Activated CD8-positive, alpha-beta memory T cell treated with anti-CD3 and anti-CD28 coated beads for 36 hours (primary cell): Measurements from ENCODE around the gene AGBL5. TPM values are rescaled to one million over a fixed set of nuclear protein-coding genes. Genes with fewer than 3 reads are reported as not detected.

Experiments used
- CTCF ChIA-PET: fragments of 350-600 bp; sonication (Branson Sonifier 250); formaldehyde crosslinking; loops from one replicate; lab custom pipeline; 2021; ENCODE audit warnings: antibody characterized with exemption; lab: Charles Lee
- POLR2A ChIA-PET: fragments of 350-600 bp; sonication (Branson Sonifier 250); formaldehyde crosslinking; loops from one replicate; lab custom pipeline; 2021; ENCODE audit warnings: antibody characterized with exemption; lab: Charles Lee
- total RNA-seq, 2 experiments: library from RNA; stranded (reverse); gene quantifications; one replicate each; pipeline ENCODE4 v1.2.3, GENCODE V29; 2021

The AGBL5 gene
- total RNA-seq, 2 experiments from 2014 or later: 15.1 to 15.8 TPM

GRCh38 chr2:27042159-27042661 is 9.3 kb upstream of the AGBL5 start:
- ChIA-PET CTCF (interaction anchor here (1.4 kb wide), 1 partner anchor 25 kb away, joined by 3 read pairs; no protein-coding TSS in a partner anchor), POLR2A (interaction anchor here (1.0 kb wide), 1 partner anchor 82 kb away, joined by 3 read pairs; the partner anchor contains the start of gene ABHD1)

- CTCF ChIA-PET: interaction anchor here (1.4 kb wide), 1 partner anchor 26 kb away, joined by 3 read pairs; no protein-coding TSS in a partner anchor
- POLR2A ChIA-PET: interaction anchor here (1.0 kb wide), 1 partner anchor 81 kb away, joined by 3 read pairs; the partner anchor contains the start of gene ABHD1
Measured at GRCh38 chr2:27042985-27043634, 8.4 kb upstream of the AGBL5 start.

GRCh38 chr2:27049422-27050280 is 1.8 kb upstream of the AGBL5 start:
- ChIA-PET CTCF (interaction anchor here (0.8 to 2.7 kb wide), 6 partner anchors 10 to 254 kb away, joined by 3 to 17 read pairs (median 4); partner anchors contain the start of gene OST4), POLR2A (interaction anchor here (0.8 to 2.9 kb wide), 6 partner anchors 10 to 84 kb away, joined by 3 to 12 read pairs (median 4); partner anchors contain the start of genes PREB and TMEM214)

- POLR2A ChIA-PET: interaction anchor here (0.5 to 2.9 kb wide), 10 partner anchors 11 to 84 kb away, joined by 3 to 12 read pairs (median 4); partner anchors contain the start of genes OST4, PREB and TMEM214
- CTCF ChIA-PET: interaction anchor here (0.6 to 2.7 kb wide), 10 partner anchors 11 to 454 kb away, joined by 3 to 17 read pairs (median 3); partner anchors contain the start of genes KHK and OST4
Measured at GRCh38 chr2:27050281-27050995, 1.0 kb upstream of the AGBL5 start.

GRCh38 chr2:27051902-27052645 is 606 bp downstream of the AGBL5 start:
- POLR2A ChIA-PET: interaction anchor here (0.9 to 2.9 kb wide), 7 partner anchors 8 to 161 kb away, joined by 3 to 12 read pairs (median 3); partner anchors contain the start of genes OST4, PREB and TMEM214
- CTCF ChIA-PET: interaction anchor here (1.0 to 2.7 kb wide), 5 partner anchors 20 to 35 kb away, joined by 3 to 17 read pairs (median 5); partner anchors contain the start of genes KHK and OST4

- CTCF ChIA-PET: no interaction called here
- POLR2A ChIA-PET: no interaction called here
Measured at GRCh38 chr2:27053321-27053720, 1.9 kb downstream of the AGBL5 start.

- ChIA-PET CTCF (no interaction called here), POLR2A (no interaction called here)
Measured at GRCh38 chr2:27053776-27054175, 2.3 kb downstream of the AGBL5 start.

GRCh38 chr2:27054721-27055120 is 3.3 kb downstream of the AGBL5 start:
- ChIA-PET POLR2A (no interaction called here), CTCF (no interaction called here)

- ChIA-PET CTCF (interaction anchor here (0.7 kb wide), 1 partner anchor 163 kb away, joined by 3 read pairs; no protein-coding TSS in a partner anchor), POLR2A (no interaction called here)
Measured at GRCh38 chr2:27057184-27057583, 5.7 kb downstream of the AGBL5 start.

- POLR2A ChIA-PET: interaction anchor here (1.3 kb wide), 1 partner anchor 13 kb away, joined by 5 read pairs; the partner anchor contains the start of gene OST4
Measured at GRCh38 chr2:27058210-27058609, 6.7 kb downstream of the AGBL5 start.

GRCh38 chr2:27059141-27059820 is 7.8 kb downstream of the AGBL5 start:
- ChIA-PET CTCF (no interaction called here), POLR2A (interaction anchor here (1.3 kb wide), 1 partner anchor 12 kb away, joined by 5 read pairs; the partner anchor contains the start of gene OST4)

More at GRCh38 chr2:27058210-27058609, 6.7 kb downstream of the AGBL5 start:
- CTCF ChIA-PET: interaction anchor here (1.0 kb wide), 1 partner anchor 27 kb away, joined by 4 read pairs; no protein-coding TSS in a partner anchor

GRCh38 chr2:27060323-27060722 is 8.9 kb downstream of the AGBL5 start:
- ChIA-PET POLR2A (interaction anchor here (0.9 to 1.3 kb wide), 2 partner anchors 9 to 22 kb away, joined by 3 read pairs; partner anchors contain the start of gene AGBL5), CTCF (no interaction called here)

- CTCF ChIA-PET: interaction anchor here (1.1 kb wide), 1 partner anchor 15 kb away, joined by 3 read pairs; no protein-coding TSS in a partner anchor
Measured at GRCh38 chr2:27065128-27065527, 13.7 kb downstream of the AGBL5 start.

GRCh38 chr2:27067385-27067784 is 15.9 kb downstream of the AGBL5 start:
- ChIA-PET POLR2A (interaction anchor here (0.6 to 0.7 kb wide), 2 partner anchors 71 to 143 kb away, joined by 3 to 15 read pairs; no protein-coding TSS in a partner anchor), CTCF (interaction anchor here (0.6 kb wide), 1 partner anchor 236 kb away, joined by 3 read pairs; no protein-coding TSS in a partner anchor)

More at GRCh38 chr2:27065128-27065527, 13.7 kb downstream of the AGBL5 start:
- POLR2A ChIA-PET: no interaction called here

- ChIA-PET POLR2A (no interaction called here), CTCF (interaction anchor here (0.7 kb wide), 1 partner anchor 12 kb away, joined by 4 read pairs; no protein-coding TSS in a partner anchor)
Measured at GRCh38 chr2:27069436-27069835, 18.0 kb downstream of the AGBL5 start.

- ChIA-PET CTCF (no interaction called here), POLR2A (no interaction called here)
Measured at GRCh38 chr2:27069961-27070618, 18.6 kb downstream of the AGBL5 start.
